NT2/D1 (cell line): ENCODE measurements around the gene SSTR3.
"Not testable (repeated sequence)": the region's sequence is repeated elsewhere in the genome, so short reads cannot be mapped to it uniquely, and the experiment has no call there.

Source experiments
- DNase-seq: peaks from one replicate; pipeline ENCODE4 v3.0.0-alpha.2; 2011; ENCODE audit warnings: low read depth, low spot score
- H3K27me3 ChIP-seq: 2 replicates; pipeline ENCODE4 v1.6.0; 2011; ENCODE audit warnings: mild to moderate bottlenecking; ENCODE audit not compliant: insufficient read length, insufficient read depth
- H3K36me3 ChIP-seq: 2 replicates; pipeline ENCODE4 v1.6.1; 2011; ENCODE audit warnings: mild to moderate bottlenecking, low read length, mixed read lengths; ENCODE audit not compliant: insufficient read depth, insufficient read length
- H3K4me1 ChIP-seq: 2 replicates; pipeline ENCODE4 v1.5.1; 2011; ENCODE audit not compliant: insufficient read depth, insufficient read length
- H3K4me3 ChIP-seq: 2 replicates; pipeline ENCODE4 v1.5.1; 2011; ENCODE audit warnings: low read depth; ENCODE audit not compliant: insufficient read length
- H3K9ac ChIP-seq: 2 replicates; pipeline ENCODE4 v1.6.0; 2011; ENCODE audit warnings: low read depth; ENCODE audit not compliant: insufficient read length
- H3K9me3 ChIP-seq: 2 replicates; pipeline ENCODE4 v1.5.1; 2011; ENCODE audit warnings: mild to moderate bottlenecking, low read length; ENCODE audit not compliant: insufficient read depth
- SUZ12 ChIP-seq: IDR thresholded peaks from 2 replicates; pipeline ENCODE4 v1.6.1; 2011; ENCODE audit not compliant: insufficient read length, insufficient read depth; ENCODE audit errors: extremely low read depth
- YY1 ChIP-seq: IDR thresholded peaks from 2 replicates; pipeline ENCODE4 v1.6.1; 2011; ENCODE audit not compliant: insufficient read length, insufficient read depth
- ZNF274 ChIP-seq: IDR thresholded peaks from 2 replicates; pipeline ENCODE4 v1.6.1; 2011; ENCODE audit warnings: mild to moderate bottlenecking, low read depth, low read length

The SSTR3 gene

GRCh38 chr22:37205046-37205445, 7.2 kb downstream of the SSTR3 start:
- no peak overlapping the region for H3K4me3 ChIP-seq
- no peak for DNase-seq
- TF ChIP-seq YY1 (no peak), ZNF274 (no peak), SUZ12 (no peak)

GRCh38 chr22:37204045-37204655, 8.1 kb downstream of the SSTR3 start:
- Histone ChIP-seq H3K4me3 (no peak overlapping the region), H3K9ac (no peak overlapping the region), H3K27me3 (no peaks in the 10 kb centered on the region), H3K9me3 (no peaks in the 10 kb centered on the region), H3K36me3 (no peaks in the 10 kb centered on the region), H3K4me1 (peaks cover 5% of the 10 kb centered on the region)
- no peak for TF ChIP-seq YY1
- no peak for TF ChIP-seq SUZ12
- TF ChIP-seq ZNF274 = no peak
- DNase-seq = no peak

More at GRCh38 chr22:37205046-37205445, 7.2 kb downstream of the SSTR3 start:
- H3K4me1 ChIP-seq = peaks cover 5% of the 10 kb centered on the region
- no peaks in the 10 kb centered on the region for H3K36me3 ChIP-seq
- no peaks in the 10 kb centered on the region for H3K27me3 ChIP-seq
- no peaks in the 10 kb centered on the region for H3K9me3 ChIP-seq
- H3K9ac ChIP-seq = no peak overlapping the region

- Histone ChIP-seq H3K27me3 (no peaks in the 10 kb centered on the region), H3K4me1 (peaks cover 5% of the 10 kb centered on the region), H3K9me3 (no peaks in the 10 kb centered on the region), H3K9ac (no peak overlapping the region), H3K4me3 (no peak overlapping the region), H3K36me3 (no peaks in the 10 kb centered on the region)
- TF ChIP-seq ZNF274 = no peak
- no peak for TF ChIP-seq YY1
- no peak for TF ChIP-seq SUZ12
- DNase-seq = no peak
Measured at GRCh38 chr22:37203354-37204044, 8.8 kb downstream of the SSTR3 start.

- Histone ChIP-seq H3K4me3 (no peak overlapping the region), H3K9ac (no peak overlapping the region), H3K27me3 (no peaks in the 10 kb centered on the region), H3K9me3 (no peaks in the 10 kb centered on the region), H3K4me1 (peaks cover 11% of the 10 kb centered on the region), H3K36me3 (no peaks in the 10 kb centered on the region)
- no peak for DNase-seq
- TF ChIP-seq ZNF274 = no peak
Measured at GRCh38 chr22:37202716-37203115, 9.6 kb downstream of the SSTR3 start.

- Histone ChIP-seq H3K9me3 (no peaks in the 10 kb centered on the region), H3K9ac (peak overlapping the region; percentile 42), H3K27me3 (no peaks in the 10 kb centered on the region), H3K36me3 (no peaks in the 10 kb centered on the region), H3K4me3 (no peak overlapping the region), H3K4me1 (peaks cover 17% of the 10 kb centered on the region)
- DNase-seq = no peak
- TF ChIP-seq YY1 = no peak
- no peak for TF ChIP-seq SUZ12
- TF ChIP-seq ZNF274 = no peak
Measured at GRCh38 chr22:37202001-37202555, 10.2 kb downstream of the SSTR3 start.

GRCh38 chr22:37201443-37201820, 10.8 kb downstream of the SSTR3 start:
- H3K36me3 ChIP-seq, DNase-seq, H3K4me3 ChIP-seq, H3K9me3 ChIP-seq, H3K27me3 ChIP-seq: not testable (repeated sequence)
- H3K4me1 ChIP-seq = peaks cover 21% of the 10 kb centered on the region
- peak overlapping the region; percentile 42 for H3K9ac ChIP-seq

- Histone ChIP-seq H3K9ac (peak overlapping the region; percentile 76), H3K4me3 (no peak overlapping the region), H3K27me3 (no peaks in the 10 kb centered on the region), H3K4me1 (peaks cover 21% of the 10 kb centered on the region), H3K36me3 (no peaks in the 10 kb centered on the region), H3K9me3 (no peaks in the 10 kb centered on the region)
- DNase-seq = no peak
- TF ChIP-seq SUZ12 (no peak), ZNF274 (no peak), YY1 (no peak)
Measured at GRCh38 chr22:37199760-37200108, 12.5 kb downstream of the SSTR3 start.
